Endometrial microvascular endothelial cells (primary cell): Measurements from ENCODE around the gene SYT1. TPM values are rescaled to one million over a fixed set of nuclear protein-coding genes. Genes with fewer than 3 reads are reported as not detected.

Experiments used
- in situ Hi-C: cut with HindIII; loops from 2 replicates; pipeline ENCODE4 v1.10.0; 2017; ENCODE audit warnings: low sequenced_read_pairs, low pct_unique_long_range_greater_than_20kb; ENCODE audit errors: inconsistent ontology term
- total RNA-seq: library from RNA; depleted of rRNA; stranded (reverse); fragments of >200 nt; gene quantifications from one replicate; pipeline ENCODE4 v1.2.3, GENCODE V29; 2015; ENCODE audit errors: inconsistent ontology term

SYT1 gene
- total RNA-seq, 1 donor from 2014 or later, result 2.6 TPM

GRCh38 chr12:78886719-78887407 lies 22.3 kb downstream of the SYT1 start:
- in situ Hi-C loops, result no loop called here

GRCh38 chr12:78887444-78887843 lies 22.9 kb downstream of the SYT1 start:
- in situ Hi-C loops, result no loop called here

- in situ Hi-C loops, result no loop called here
Observed at GRCh38 chr12:78888568-78888967, 24.0 kb downstream of the SYT1 start.

GRCh38 chr12:78891646-78892353 lies 27.2 kb downstream of the SYT1 start:
- in situ Hi-C loops, result no loop called here

- in situ Hi-C loops, result no loop called here
Observed at GRCh38 chr12:78898416-78898815, 33.8 kb downstream of the SYT1 start.

- in situ Hi-C loops, result no loop called here
Observed at GRCh38 chr12:78914859-78915331, 50.3 kb downstream of the SYT1 start.

GRCh38 chr12:78916845-78917480 lies 52.4 kb downstream of the SYT1 start:
- in situ Hi-C loops, result no loop called here

GRCh38 chr12:78917513-78917912 lies 52.9 kb downstream of the SYT1 start:
- in situ Hi-C loops, result no loop called here

GRCh38 chr12:78918268-78918667 lies 53.7 kb downstream of the SYT1 start:
- in situ Hi-C loops, result no loop called here

GRCh38 chr12:78928200-78929074 lies 63.9 kb downstream of the SYT1 start:
- in situ Hi-C loops, result no loop called here

- in situ Hi-C loops, result no loop called here
Observed at GRCh38 chr12:78929075-78929418, 64.5 kb downstream of the SYT1 start.

GRCh38 chr12:78931466-78931990 lies 67.0 kb downstream of the SYT1 start:
- in situ Hi-C loops, result no loop called here

GRCh38 chr12:78933014-78933413 lies 68.4 kb downstream of the SYT1 start:
- in situ Hi-C loops, result no loop called here

- in situ Hi-C loops, result no loop called here
Observed at GRCh38 chr12:78938341-78939084, 73.9 kb downstream of the SYT1 start.

- in situ Hi-C loops, result no loop called here
Observed at GRCh38 chr12:78949532-78949931, 85.0 kb downstream of the SYT1 start.

GRCh38 chr12:78951803-78952551 lies 87.4 kb downstream of the SYT1 start:
- in situ Hi-C loops, result no loop called here

- in situ Hi-C loops, result no loop called here
Observed at GRCh38 chr12:78952552-78952929, 88.0 kb downstream of the SYT1 start.

GRCh38 chr12:78958941-78959340 lies 94.4 kb downstream of the SYT1 start:
- in situ Hi-C loops, result no loop called here
